GM23248 (cell line): ENCODE results near the gene FGD2. TPM values are rescaled to one million over a fixed set of nuclear protein-coding genes. Genes with fewer than 3 reads are reported as not detected.

Experiments
- DNase-seq: peaks from one replicate; pipeline ENCODE4 v3.0.0-alpha.2; 2015
- H2AFZ ChIP-seq: fragments of 200-600 bp; sonication (generic); 2 replicates; pipeline ENCODE4 v1.6.1; 2016; ENCODE audit warnings: antibody characterized with exemption
- H3F3A ChIP-seq: fragments of 200-600 bp; sonication (generic); 2 replicates; pipeline ENCODE4 v1.6.1; 2016; ENCODE audit warnings: mild to moderate bottlenecking, antibody characterized with exemption, mixed run types; ENCODE audit not compliant: insufficient read depth
- H3K27ac ChIP-seq: fragments of 200-600 bp; sonication (generic); 2 replicates; pipeline ENCODE4 v1.5.1; 2016; ENCODE audit warnings: mild to moderate bottlenecking
- H3K27me3 ChIP-seq: fragments of 200-600 bp; sonication (generic); replicated peaks from 2 replicates; pipeline ENCODE4 v1.6.1; 2016; ENCODE audit warnings: mild to moderate bottlenecking; ENCODE audit not compliant: insufficient read depth
- H3K36me3 ChIP-seq: fragments of 200-600 bp; sonication (generic); 2 replicates; pipeline ENCODE4 v1.6.1; 2016; ENCODE audit warnings: low read depth, mild to moderate bottlenecking
- H3K4me1 ChIP-seq: fragments of 200-600 bp; sonication (generic); 2 replicates; pipeline ENCODE4 v1.6.1; 2016; ENCODE audit warnings: mild to moderate bottlenecking; ENCODE audit not compliant: insufficient read depth
- H3K4me2 ChIP-seq: fragments of 200-600 bp; sonication (generic); one replicate; pipeline ENCODE4 v1.6.1; 2016; ENCODE audit warnings: mild to moderate bottlenecking; ENCODE audit not compliant: unreplicated experiment
- H3K4me3 ChIP-seq: fragments of 200-600 bp; sonication (generic); 2 replicates; pipeline ENCODE4 v1.5.1; 2016; ENCODE audit warnings: mild to moderate bottlenecking
- H3K79me2 ChIP-seq: fragments of 200-600 bp; sonication (generic); 2 replicates; pipeline ENCODE4 v1.6.1; 2016; ENCODE audit warnings: mild to moderate bottlenecking; ENCODE audit not compliant: insufficient read depth
- H3K9ac ChIP-seq: fragments of 200-600 bp; sonication (generic); 2 replicates; pipeline ENCODE4 v1.6.1; 2016; ENCODE audit warnings: mild to moderate bottlenecking
- H3K9me2 ChIP-seq: fragments of 200-600 bp; sonication (generic); 2 replicates; pipeline ENCODE4 v1.6.1; 2016; ENCODE audit warnings: mixed run types, mild to moderate bottlenecking, moderate library complexity; ENCODE audit not compliant: insufficient read depth
- H3K9me3 ChIP-seq: fragments of 200-600 bp; sonication (generic); one replicate; pipeline ENCODE4 v1.6.1; 2017; ENCODE audit warnings: low read depth
- H4K20me1 ChIP-seq: fragments of 200-600 bp; sonication (generic); 2 replicates; pipeline ENCODE4 v1.6.0; 2016; ENCODE audit not compliant: insufficient read depth
- EZH2 ChIP-seq: fragments of 200-600 bp; sonication (generic); IDR thresholded peaks from 2 replicates; pipeline ENCODE4 v1.6.1; 2018; ENCODE audit warnings: antibody characterized with exemption, mild to moderate bottlenecking; ENCODE audit not compliant: insufficient read depth, poor library complexity, severe bottlenecking
- EZH2phosphoT487 ChIP-seq: fragments of 200-600 bp; sonication (generic); IDR thresholded peaks from 2 replicates; pipeline ENCODE4 v1.6.1; 2018; ENCODE audit warnings: antibody characterized with exemption, moderate library complexity, mild to moderate bottlenecking, low read depth; ENCODE audit not compliant: insufficient read depth
- WGBS, 2 experiments: methylation state at CpG; one replicate each; pipeline ENCODE4 v1.1.6; 2015 to 2017; ENCODE audit warnings: low lambda C conversion rate in 2 of 2, low coverage in 1 of 2; ENCODE audit errors: missing lambda C conversion rate in 2 of 2; 5-methylcytosine and 5-hydroxymethylcytosine counted together
- in situ Hi-C: fragments of 300-500 bp; cut with MboI; formaldehyde crosslinking; loops from 2 replicates; pipeline ENCODE4 v1.15.0; 2020
- polyA plus RNA-seq: library from polyadenylated mRNA; unstranded; fragments of >200 nt; fragmentation: Nextera tagmentation; extraction: Ambion mirVana; gene quantifications from 2 replicates; pipeline ENCODE4 v1.2.1, GENCODE V29; 2016
- total RNA-seq: library from RNA; depleted of rRNA; stranded (reverse); fragments of >200 nt; shearing (Covaris generic); gene quantifications from 2 replicates; pipeline ENCODE4 v1.2.3, GENCODE V29; 2014

Gene FGD2
- total and polyA plus RNA-seq, 2 experiments from 2014 or later: not detected

- TF ChIP-seq EZH2phosphoT487 (no peak), EZH2 (no peak)
- Histone ChIP-seq H3K9me3 (no peaks in the 10 kb centered on the region), H3K4me1 (no peaks in the 10 kb centered on the region; the same call in 1 of the 2 replicates), H3K79me2 (no peaks in the 10 kb centered on the region), H3K9ac (no peak overlapping the region), H3F3A (no peaks in the 10 kb centered on the region), H2AFZ (no peak overlapping the region), H3K9me2 (no peaks in the 10 kb centered on the region), H3K27me3 (no peaks in the 10 kb centered on the region), H3K4me2 (no peak overlapping the region), H3K27ac (no peak overlapping the region), H4K20me1 (no peaks in the 10 kb centered on the region), H3K36me3 (no peaks in the 10 kb centered on the region), H3K4me3 (no peak overlapping the region)
- DNase-seq: no peak
- in situ Hi-C loops: no loop called here
- WGBS, 2 experiments: 61 to 63% methylated on average over 12 of the region's 12 CpGs
Observed at GRCh38 chr6:37036146-37036545, 30.7 kb downstream of the FGD2 start.

GRCh38 chr6:37038292-37039198 is 33.1 kb downstream of the FGD2 start:
- Histone ChIP-seq H4K20me1 (no peaks in the 10 kb centered on the region), H3K4me3 (no peak overlapping the region), H3K27ac (no peak overlapping the region), H3K79me2 (no peaks in the 10 kb centered on the region), H3K9ac (no peak overlapping the region), H3K4me1 (no peaks in the 10 kb centered on the region; the same call in 1 of the 2 replicates), H3K9me2 (no peaks in the 10 kb centered on the region), H3K9me3 (no peaks in the 10 kb centered on the region), H2AFZ (peak overlapping the region; percentile 28; the same call in 1 of the 2 replicates), H3K36me3 (no peaks in the 10 kb centered on the region), H3F3A (no peaks in the 10 kb centered on the region), H3K27me3 (no peaks in the 10 kb centered on the region), H3K4me2 (no peak overlapping the region)
- 41 to 46% methylated on average over 13 of the region's 13 CpGs for WGBS, 2 experiments
- DNase-seq: peak; percentile 27
- no peak for TF ChIP-seq EZH2
- TF ChIP-seq EZH2phosphoT487: no peak
- in situ Hi-C loops: no loop called here

GRCh38 chr6:37039958-37040357 is 34.5 kb downstream of the FGD2 start:
- Histone ChIP-seq H3K9ac (no peak overlapping the region), H3K36me3 (no peaks in the 10 kb centered on the region), H3K27me3 (no peaks in the 10 kb centered on the region), H3K27ac (no peak overlapping the region), H2AFZ (no peak overlapping the region), H3K4me2 (no peak overlapping the region), H3F3A (no peaks in the 10 kb centered on the region), H3K9me2 (no peaks in the 10 kb centered on the region), H4K20me1 (no peaks in the 10 kb centered on the region), H3K4me3 (no peak overlapping the region), H3K4me1 (no peaks in the 10 kb centered on the region; the same call in 1 of the 2 replicates), H3K79me2 (no peaks in the 10 kb centered on the region), H3K9me3 (no peaks in the 10 kb centered on the region)
- TF ChIP-seq EZH2phosphoT487 (no peak), EZH2 (no peak)
- WGBS, 2 experiments: 82 to 83% methylated on average over 4 of the region's 4 CpGs
- in situ Hi-C loops: no loop called here
- no peak for DNase-seq

- no peak overlapping the region for H3K27ac ChIP-seq
- DNase-seq: no peak
- in situ Hi-C loops: no loop called here
Observed at GRCh38 chr6:37041521-37041920, 36.1 kb downstream of the FGD2 start.

More at GRCh38 chr6:37041521-37041920, 36.1 kb downstream of the FGD2 start:
- H3F3A ChIP-seq: no peaks in the 10 kb centered on the region
- H3K4me1 ChIP-seq: no peaks in the 10 kb centered on the region; the same call in 1 of the 2 replicates
- H3K79me2 ChIP-seq: no peaks in the 10 kb centered on the region
- no peaks in the 10 kb centered on the region for H3K36me3 ChIP-seq
- no peak overlapping the region for H3K9ac ChIP-seq
- no peaks in the 10 kb centered on the region for H4K20me1 ChIP-seq
- H3K4me2 ChIP-seq: no peak overlapping the region
- no peak overlapping the region for H2AFZ ChIP-seq
- no peaks in the 10 kb centered on the region for H3K9me2 ChIP-seq
- WGBS, 2 experiments: 88 to 90% methylated on average over 6 of the region's 6 CpGs
- no peak overlapping the region for H3K4me3 ChIP-seq
- H3K9me3 ChIP-seq: no peaks in the 10 kb centered on the region
- H3K27me3 ChIP-seq: no peaks in the 10 kb centered on the region
- no peak for TF ChIP-seq EZH2
- TF ChIP-seq EZH2phosphoT487: no peak
